AG09319 (cell line): Measurements from ENCODE around the gene GPC1.

ENCODE experiments used
- DNase-seq: peaks from one replicate; pipeline ENCODE4 v3.0.0-alpha.2; 2010; ENCODE audit warnings: low read depth; ENCODE audit errors: extremely low read depth
- CTCF ChIP-seq: IDR thresholded peaks from 2 replicates; pipeline ENCODE4 v1.5.1; 2011; ENCODE audit warnings: low read depth, mild to moderate bottlenecking, inconsistent platforms, low read length, moderate library complexity

GPC1 gene

DNA sequence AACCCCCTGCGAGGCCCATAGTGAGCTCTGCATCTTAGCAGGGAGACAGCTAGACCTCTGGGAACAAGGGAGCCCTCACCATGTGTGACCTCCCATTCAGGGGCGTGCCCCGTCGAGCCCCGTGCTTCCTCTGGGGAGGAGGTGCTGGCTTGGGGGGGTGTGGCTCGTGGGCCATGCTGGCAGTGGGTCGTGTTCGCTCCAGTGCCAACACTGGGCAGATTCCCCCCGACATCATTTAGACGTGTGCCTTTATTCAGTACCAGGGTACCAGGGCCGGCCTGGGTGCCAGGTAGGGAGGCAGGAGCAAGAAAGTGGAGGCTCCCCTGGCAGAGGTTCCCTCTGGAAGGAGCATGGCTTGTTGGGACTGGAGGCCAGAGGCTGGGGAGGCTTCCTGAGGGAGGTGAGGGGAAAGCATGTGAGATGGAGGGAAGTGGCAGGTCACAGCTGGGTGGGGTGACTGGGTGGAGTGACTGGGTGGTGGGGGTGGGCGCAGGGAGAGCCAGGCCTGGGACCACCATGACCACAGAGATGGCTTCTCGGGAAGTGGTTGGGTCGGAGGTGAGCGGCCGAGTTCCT, 15.2 kb downstream of the GPC1 start:
- TF ChIP-seq CTCF: no peak

DNA sequence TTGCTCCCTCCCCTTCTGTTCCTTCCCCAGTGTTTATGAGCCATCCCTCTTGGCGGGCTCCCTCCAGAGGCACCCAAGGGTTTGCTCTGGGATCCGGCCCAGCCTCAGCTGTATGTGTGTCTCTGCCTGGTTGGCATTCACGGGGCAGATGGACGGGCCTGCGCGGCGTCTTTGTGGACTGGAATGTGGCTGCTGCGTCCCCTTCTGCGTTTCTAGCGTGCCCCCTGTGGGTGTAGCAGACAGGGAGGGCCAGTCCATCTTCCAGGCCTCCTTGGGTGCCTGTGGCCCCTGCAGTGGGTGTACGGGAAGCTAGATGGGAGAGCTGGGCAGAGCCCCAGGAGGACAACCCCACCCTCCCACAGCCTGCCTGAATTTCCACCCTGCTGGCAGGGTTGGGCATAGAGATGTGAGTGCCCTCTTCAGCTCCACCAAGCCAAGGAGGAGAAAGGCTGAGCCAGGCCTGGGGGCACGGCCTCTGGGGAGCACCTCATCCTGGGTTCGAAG, 15.7 kb downstream of the GPC1 start:
- DNase-seq: no peak

More for the DNA sequence above, 15.2 kb downstream of the GPC1 start:
- DNase-seq: no peak

GRCh38 chr2:240451791-240452461, 16.5 kb downstream of the GPC1 start:
- no peak for DNase-seq
- no peak for TF ChIP-seq CTCF

More for the DNA sequence above, 15.7 kb downstream of the GPC1 start:
- no peak for TF ChIP-seq CTCF

- no peak for TF ChIP-seq CTCF
- DNase-seq: peak; percentile 14
Measured at GRCh38 chr2:240452462-240453256, 17.2 kb downstream of the GPC1 start.

GRCh38 chr2:240453461-240454105, 18.1 kb downstream of the GPC1 start:
- TF ChIP-seq CTCF: no peak
- no peak for DNase-seq

DNA sequence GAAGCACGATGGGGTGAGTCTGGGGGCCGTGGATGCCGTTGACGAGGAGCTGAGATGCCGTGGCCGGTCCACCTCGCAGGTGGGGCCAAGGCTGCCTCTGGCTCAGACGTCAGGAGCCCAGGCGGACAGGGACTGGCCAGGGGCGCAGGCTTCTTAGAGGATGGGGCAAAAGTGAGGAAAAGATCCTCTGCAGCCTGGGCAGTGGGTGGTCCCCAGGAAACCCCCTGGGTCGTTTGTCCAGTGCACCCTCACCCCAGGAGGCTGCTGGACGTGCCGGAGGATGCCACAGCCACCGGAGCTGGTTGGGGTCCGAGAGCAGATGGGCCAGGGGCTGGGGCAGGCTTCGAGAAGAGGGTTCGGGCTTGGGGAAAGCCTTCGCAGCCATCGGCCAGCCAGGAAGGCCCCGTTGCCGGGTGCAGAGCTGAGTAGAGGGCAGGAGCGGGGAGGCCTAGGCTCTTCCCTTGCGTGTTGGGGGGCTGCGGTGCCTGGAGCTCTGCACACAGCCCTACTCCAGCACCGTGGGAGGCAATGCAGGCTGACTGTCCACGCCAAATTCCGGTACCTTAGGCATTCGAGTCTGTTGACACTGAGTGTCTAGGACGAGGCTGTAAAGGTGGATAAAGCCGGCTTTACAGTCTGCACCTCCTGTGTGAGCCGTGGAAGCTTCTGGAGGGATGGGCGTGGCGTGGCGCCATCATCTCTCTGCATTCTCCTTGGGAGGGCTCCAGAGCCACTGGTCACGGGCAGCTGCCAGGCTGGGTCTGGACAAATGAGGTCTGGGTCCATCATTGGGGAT, 18.8 kb downstream of the GPC1 start:
- no peak for DNase-seq
- no peak for TF ChIP-seq CTCF
